Stimulated activated CD4-positive, alpha-beta T cell treated with anti-CD3 and anti-CD28 coated beads, Interleukin-1b, Interleukin-23, amount 100 ng/mL, for 24 hours (primary cell): Measurements from ENCODE around the gene DPP9.

Experiments used
- DNase-seq, 4 experiments: peaks; one replicate each; pipeline ENCODE4 v3.0.0-alpha.2; 2020; ENCODE audit warnings: low read depth in 4 of 4, low spot score in 1 of 4

The DPP9 gene

GRCh38 chr19:4712771-4713170 lies 10.9 kb downstream of the DPP9 start:
- DNase-seq, result no peak

GRCh38 chr19:4711211-4711610 lies 12.4 kb downstream of the DPP9 start:
- no peak for DNase-seq

DNA sequence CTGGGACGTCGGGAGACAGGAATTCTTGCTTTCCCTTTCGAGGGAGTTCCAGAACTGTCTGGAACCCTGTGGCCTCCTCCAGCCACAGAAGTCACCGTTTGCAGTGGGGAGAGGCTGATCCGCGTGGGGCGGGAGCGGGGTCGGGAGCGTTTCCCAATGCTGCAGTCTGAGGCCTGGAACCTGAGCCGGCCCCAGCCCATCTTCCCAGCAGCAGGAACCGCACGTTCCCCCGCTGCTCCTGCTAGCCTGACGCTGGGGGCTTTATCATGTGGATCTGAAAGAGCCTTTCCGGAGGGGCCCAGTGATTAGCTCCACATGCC lies 13.4 kb downstream of the DPP9 start:
- no peak for DNase-seq

- DNase-seq, result no peak
Observed at GRCh38 chr19:4709440-4710280, 14.0 kb downstream of the DPP9 start.

- DNase-seq, result no peak
Observed at GRCh38 chr19:4707956-4708650, 15.5 kb downstream of the DPP9 start.

- no peak for DNase-seq
Observed at GRCh38 chr19:4707322-4707721, 16.3 kb downstream of the DPP9 start.

GRCh38 chr19:4705413-4706131 lies 18.1 kb downstream of the DPP9 start:
- no peak for DNase-seq

- DNase-seq, result no peak
Observed at GRCh38 chr19:4704317-4704673, 19.3 kb downstream of the DPP9 start.

GRCh38 chr19:4703671-4704316 lies 19.8 kb downstream of the DPP9 start:
- DNase-seq, result no peak

GRCh38 chr19:4702764-4703163 lies 20.9 kb downstream of the DPP9 start:
- DNase-seq, result no peak

DNA sequence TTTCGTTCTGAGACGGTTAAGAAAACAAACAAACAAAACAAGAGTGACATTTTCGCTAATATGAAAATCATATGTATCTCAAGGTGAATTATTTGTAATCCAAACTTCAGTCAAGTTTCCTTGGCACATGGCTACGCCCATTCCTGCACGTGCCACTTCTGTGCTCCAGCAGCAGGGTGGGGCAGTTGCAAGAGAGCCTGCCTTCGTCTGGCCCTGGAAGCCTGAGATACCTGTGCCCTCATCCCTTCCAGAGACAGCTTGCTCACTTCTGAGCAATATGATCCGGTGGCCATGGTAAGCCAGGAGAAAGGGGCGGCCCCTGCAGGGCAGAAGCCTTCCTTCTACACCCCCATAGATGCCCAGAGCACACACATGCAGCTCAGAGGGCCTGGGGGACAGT lies 22.1 kb downstream of the DPP9 start:
- DNase-seq, result no peak

GRCh38 chr19:4700693-4700970 lies 23.0 kb downstream of the DPP9 start:
- DNase-seq, result no peak

DNA sequence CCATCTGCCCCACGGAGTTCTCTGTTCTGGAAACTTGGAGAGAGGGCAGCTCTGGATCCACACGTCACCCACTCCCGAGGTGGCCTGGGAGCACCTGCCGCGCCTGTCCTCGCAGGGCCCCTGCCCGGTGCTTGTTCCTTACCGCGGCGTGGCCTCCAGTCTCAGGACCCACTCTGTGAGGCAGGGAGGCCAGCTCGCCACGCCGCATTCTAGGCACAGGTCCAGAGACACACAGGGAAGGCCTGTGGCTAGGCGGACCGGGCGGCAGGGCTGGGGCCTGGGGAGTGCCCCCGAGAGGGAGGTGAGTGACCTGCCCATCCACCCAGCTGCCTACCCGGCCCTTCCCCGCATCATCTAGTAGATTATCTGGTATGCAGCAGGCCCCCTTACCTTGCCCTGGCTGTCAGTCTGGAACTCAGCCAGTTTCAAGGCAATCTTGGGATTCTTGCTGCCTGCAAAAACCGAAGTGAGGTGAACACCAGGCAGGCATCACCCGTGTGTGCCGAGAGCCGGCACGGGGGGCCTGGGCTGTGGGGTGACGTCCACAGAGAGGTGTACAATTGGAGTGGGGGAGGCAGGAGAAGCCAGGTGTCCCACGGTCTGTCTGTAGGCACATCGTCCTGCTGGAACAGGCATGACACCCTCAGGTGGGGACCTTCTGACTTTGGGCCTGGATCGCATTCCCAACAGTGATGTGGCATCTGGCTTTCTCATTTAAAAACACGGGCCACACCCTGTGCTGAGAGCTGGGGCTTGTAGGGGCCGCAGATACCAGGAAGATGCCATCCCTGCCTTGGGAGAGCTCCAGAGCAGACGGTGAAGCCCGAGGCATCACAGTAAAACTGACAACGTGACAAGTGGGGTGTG lies 23.6 kb downstream of the DPP9 start:
- DNase-seq, result no peak

GRCh38 chr19:4697304-4697703 lies 26.3 kb downstream of the DPP9 start:
- no peak for DNase-seq

- no peak for DNase-seq
Observed at GRCh38 chr19:4695224-4695731, 28.4 kb downstream of the DPP9 start.

GRCh38 chr19:4694211-4694987 lies 29.2 kb downstream of the DPP9 start:
- DNase-seq, result no peak

DNA sequence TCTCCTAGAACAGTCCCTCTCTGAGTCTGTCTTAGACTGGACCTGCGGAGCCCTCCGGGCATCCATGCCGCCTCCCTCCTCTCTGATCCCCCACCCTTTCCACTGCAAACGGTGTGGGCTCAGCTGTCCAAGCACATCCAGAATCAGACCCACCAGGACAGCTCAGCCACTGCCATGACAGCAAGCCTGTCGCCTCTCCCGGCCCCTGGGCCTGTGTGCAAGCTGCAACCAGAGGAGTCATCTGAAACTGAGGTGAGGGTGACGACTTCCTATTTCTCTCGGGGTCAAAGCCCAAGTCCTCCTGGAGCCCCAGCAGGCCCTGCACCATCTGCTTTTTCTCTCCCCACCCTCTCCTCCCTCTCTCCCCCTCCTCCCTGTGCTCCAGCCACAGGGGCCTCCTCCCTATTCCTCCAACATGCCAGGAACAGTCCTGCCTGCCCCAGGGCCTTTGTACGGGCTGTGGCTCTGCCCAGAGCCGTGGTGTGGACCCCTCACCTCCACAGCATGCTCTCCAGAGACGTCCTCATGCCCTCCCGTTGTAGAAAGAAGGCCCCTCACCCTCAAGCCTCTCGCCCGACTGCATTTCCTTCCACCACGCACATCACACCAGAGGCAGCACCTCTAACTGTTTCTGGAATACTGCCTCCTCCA lies 30.0 kb downstream of the DPP9 start:
- no peak for DNase-seq

DNA sequence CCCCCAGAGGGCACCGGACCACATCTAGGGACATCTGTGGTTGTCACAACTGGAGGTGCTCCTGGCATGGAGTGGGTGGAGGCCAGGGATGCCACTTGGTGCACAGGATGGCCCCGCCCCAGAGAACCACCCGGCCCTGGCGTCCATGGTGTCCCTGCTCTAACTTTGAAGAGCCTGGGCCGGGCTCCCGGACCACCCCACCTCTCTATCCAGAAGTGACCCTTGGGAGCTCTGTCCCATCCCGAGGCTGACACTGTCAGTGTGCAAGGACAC lies 30.6 kb downstream of the DPP9 start:
- DNase-seq, result no peak

DNA sequence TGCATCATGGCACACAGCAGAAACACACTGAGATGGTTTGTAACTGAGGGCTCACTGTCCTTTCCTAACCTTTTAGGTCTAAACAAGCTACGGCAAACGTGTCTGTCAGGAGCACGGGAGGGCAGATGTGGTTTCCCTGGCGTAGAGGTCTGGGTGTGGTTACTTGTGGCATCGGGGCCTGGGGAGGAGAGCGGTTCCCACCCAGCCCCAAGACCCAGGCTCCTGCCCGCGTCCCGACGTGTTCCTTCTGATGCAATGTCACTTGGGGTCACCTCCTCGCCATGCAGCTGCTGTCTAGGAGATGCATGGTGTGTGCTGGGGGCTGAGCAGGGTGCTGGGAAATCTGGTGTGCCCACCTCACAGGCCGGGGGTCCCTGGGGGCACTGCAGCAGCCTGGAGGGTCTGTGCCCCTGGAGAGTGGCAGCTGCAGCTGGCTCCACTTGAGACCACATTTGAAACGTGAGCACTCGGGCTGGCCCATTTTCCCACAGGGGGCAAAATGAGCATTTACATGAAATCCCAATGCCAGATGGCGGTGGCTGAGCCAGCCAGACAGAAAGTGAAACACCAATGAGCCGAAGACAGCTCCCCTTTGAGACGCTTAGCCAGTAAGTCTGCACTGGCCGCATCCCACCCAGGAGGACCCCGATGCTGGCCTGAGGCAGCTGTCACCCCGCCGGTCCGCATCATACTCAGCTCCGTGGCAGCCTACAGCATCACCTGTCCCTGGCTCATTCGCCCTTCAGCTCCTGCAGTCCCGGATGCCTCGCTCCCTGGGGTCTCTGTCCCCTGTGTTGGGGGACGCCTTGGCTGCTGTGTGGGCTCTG lies 31.2 kb downstream of the DPP9 start:
- DNase-seq, result no peak
